ENCODE results near the gene KRT222. TPM values are rescaled to one million over a fixed set of nuclear protein-coding genes. Genes with fewer than 3 reads are reported as not detected.

Gene KRT222
- total RNA-seq, 1 experiment from 2014 or later, result not detected

DNA sequence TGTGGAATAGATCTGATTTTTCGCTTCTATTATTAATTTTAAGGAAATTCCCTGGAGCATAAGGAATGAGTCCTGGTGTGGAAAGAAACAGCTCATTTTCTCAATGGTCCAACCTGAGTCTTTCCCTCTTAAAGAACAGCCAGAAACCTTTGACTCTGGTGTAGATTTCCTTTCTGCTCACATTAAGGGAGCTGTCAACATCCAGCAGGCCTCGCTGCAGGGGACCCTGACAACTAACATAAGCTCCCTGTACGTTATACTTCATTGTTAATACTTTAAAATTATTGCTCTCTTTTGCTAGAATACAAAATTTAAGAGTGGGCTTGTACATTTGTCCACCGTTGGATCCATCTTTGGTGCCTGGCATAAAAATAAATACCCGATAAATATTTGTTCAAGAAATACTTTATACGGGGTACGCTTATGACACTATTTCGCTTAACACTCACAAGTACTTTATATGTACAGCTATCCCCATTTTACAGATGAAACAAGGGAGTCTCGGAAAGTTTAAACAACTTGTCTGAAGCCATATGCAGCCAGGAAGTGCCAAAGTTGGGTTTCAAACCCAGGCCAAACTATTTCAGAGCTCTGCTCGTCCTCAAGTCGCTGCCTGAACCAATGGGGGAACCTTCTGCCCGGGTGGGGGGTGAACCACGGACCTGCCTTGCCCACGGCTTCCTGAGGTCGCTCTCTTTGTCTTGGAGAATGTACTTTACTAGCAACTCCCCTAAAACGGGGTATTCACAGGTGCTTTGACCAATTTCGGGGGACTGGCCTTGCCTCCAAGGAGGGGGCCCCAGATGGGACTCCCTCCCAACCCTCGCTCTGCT, 18.0 kb downstream of the KRT222 start:
- Histone ChIP-seq H3K9me3 (replicated peaks) (no peaks in the 10 kb centered on the region), H3K4me1 (replicated peaks) (peaks cover 12% of the 10 kb centered on the region), H3K27ac (peak overlapping the region; percentile 98), H3K36me3 (peaks cover 49% of the 10 kb centered on the region), H3K4me3 (peak overlapping the region; percentile 80), H3K27me3 (replicated peaks) (no peaks in the 10 kb centered on the region)
- peak; percentile 55 to 87 for DNase-seq (ENCODE audit: low read depth in 1 of 2, low spot score in 2 of 2)

DNA sequence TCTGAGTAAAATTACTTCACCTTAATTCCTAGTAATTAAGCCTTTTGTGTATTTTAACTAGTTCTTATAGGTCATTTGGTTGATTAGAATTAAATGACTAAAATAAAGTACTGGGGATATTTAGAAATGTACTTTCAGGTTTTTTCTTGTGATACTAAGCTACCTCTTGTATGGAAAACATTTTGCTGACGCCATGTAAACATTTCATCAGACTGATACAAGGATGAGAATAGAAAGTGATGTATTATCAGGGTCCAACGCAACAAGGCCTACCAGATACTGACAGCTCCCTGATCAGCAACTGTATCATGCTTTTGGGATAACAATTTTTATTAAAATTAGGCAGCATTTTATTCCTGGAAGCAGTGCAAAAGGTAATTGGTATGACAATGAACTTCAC, 19.0 kb downstream of the KRT222 start:
- no peak overlapping the region for H3K4me3 ChIP-seq
- no peak overlapping the region for H3K27ac ChIP-seq
- peaks cover 12% of the 10 kb centered on the region for H3K4me1 ChIP-seq (replicated peaks)
- no peak for DNase-seq (ENCODE audit: low read depth in 1 of 2, low spot score in 2 of 2)
- H3K27me3 ChIP-seq (replicated peaks), result no peaks in the 10 kb centered on the region
- H3K36me3 ChIP-seq, result peaks cover 60% of the 10 kb centered on the region
- H3K9me3 ChIP-seq (replicated peaks), result no peaks in the 10 kb centered on the region

DNA sequence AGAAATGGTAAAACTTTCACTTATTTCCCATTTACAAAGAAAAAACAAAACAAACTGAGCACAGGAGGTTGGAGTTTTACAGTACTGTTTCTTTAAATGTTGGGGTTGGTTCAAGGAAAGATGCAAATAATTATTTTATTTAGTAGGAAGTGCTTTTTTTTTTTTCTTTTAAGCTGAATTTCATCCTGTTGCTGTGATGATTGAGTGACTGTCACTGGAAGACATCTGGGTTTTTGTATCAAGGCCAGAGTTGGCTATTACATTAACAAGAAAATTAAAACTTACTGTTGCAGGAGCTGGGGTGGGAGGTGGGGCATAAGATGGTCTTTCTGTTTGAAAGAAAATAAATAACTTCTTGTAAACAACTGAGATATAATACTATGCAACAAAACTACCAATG, 19.7 kb downstream of the KRT222 start:
- H3K4me3 ChIP-seq, result no peak overlapping the region
- peaks cover 12% of the 10 kb centered on the region for H3K4me1 ChIP-seq (replicated peaks)
- H3K27me3 ChIP-seq (replicated peaks), result no peaks in the 10 kb centered on the region
- H3K27ac ChIP-seq, result no peak overlapping the region
- no peak for DNase-seq (ENCODE audit: low read depth in 1 of 2, low spot score in 2 of 2)
- H3K36me3 ChIP-seq, result peaks cover 66% of the 10 kb centered on the region
- no peaks in the 10 kb centered on the region for H3K9me3 ChIP-seq (replicated peaks)

DNA sequence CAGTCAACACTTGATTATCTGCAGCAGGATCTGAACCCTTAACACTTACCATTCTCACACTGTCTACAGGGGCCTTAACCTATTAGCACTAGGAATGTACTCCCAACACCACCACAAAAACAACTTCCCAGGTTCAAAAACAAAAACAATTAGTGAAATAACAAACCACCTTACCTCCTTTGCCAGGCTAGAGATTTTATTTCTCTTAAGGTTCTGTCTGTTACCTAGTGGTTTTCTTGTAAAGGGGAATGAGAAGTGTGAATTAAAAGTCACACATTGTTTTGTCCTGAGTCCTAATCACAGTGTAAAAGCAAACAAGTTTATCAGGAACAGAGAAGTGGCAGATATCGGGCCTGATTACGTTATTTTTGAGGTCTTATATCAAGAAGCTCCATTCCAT, 27.0 kb downstream of the KRT222 start:
- no peak overlapping the region for H3K27ac ChIP-seq
- no peak for DNase-seq (ENCODE audit: low read depth in 1 of 2, low spot score in 2 of 2)
- H3K4me1 ChIP-seq (replicated peaks), result no peaks in the 10 kb centered on the region
- peaks cover 93% of the 10 kb centered on the region for H3K36me3 ChIP-seq
- no peaks in the 10 kb centered on the region for H3K9me3 ChIP-seq (replicated peaks)
- no peaks in the 10 kb centered on the region for H3K27me3 ChIP-seq (replicated peaks)
- H3K4me3 ChIP-seq, result no peak overlapping the region

- no peak for DNase-seq (ENCODE audit: low read depth in 1 of 2, low spot score in 2 of 2)
- Histone ChIP-seq H3K36me3 (peaks cover 95% of the 10 kb centered on the region), H3K27ac (no peak overlapping the region), H3K9me3 (replicated peaks) (no peaks in the 10 kb centered on the region), H3K4me3 (no peak overlapping the region), H3K4me1 (replicated peaks) (no peaks in the 10 kb centered on the region), H3K27me3 (replicated peaks) (no peaks in the 10 kb centered on the region)
Observed at GRCh38 chr17:40633871-40634270, 31.1 kb downstream of the KRT222 start.

DNA sequence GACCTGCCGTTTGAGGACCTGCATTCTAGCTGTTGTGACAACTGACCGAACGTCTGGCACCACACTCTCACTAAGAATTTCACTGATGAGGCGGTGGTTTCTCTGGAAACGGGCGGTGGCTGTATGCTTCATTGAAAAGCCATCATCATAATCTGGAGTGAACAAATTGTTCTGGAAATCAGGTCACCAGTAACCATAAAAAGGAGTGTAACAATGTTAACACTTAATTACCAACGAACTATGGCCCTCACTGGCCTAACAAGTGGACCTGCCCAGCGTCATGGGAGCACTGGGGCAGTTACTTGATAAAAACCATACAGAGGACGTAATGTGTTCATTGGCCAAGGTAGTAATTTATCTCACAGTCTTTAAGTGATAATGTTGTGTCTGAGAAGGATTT, 32.8 kb downstream of the KRT222 start:
- Histone ChIP-seq H3K36me3 (peaks cover 97% of the 10 kb centered on the region), H3K4me3 (no peak overlapping the region), H3K9me3 (replicated peaks) (no peaks in the 10 kb centered on the region), H3K27ac (no peak overlapping the region), H3K27me3 (replicated peaks) (no peaks in the 10 kb centered on the region), H3K4me1 (replicated peaks) (no peaks in the 10 kb centered on the region)
- no peak for DNase-seq (ENCODE audit: low read depth in 1 of 2, low spot score in 2 of 2)

GRCh38 chr17:40629842-40630241, 35.1 kb downstream of the KRT222 start:
- Histone ChIP-seq H3K27me3 (replicated peaks) (no peaks in the 10 kb centered on the region), H3K27ac (no peak overlapping the region), H3K4me3 (no peak overlapping the region), H3K36me3 (peaks cover 80% of the 10 kb centered on the region), H3K9me3 (replicated peaks) (no peaks in the 10 kb centered on the region), H3K4me1 (replicated peaks) (no peaks in the 10 kb centered on the region)
- DNase-seq (ENCODE audit: low read depth in 1 of 2, low spot score in 2 of 2), result no peak

GRCh38 chr17:40625311-40625710, 39.7 kb downstream of the KRT222 start:
- peaks cover 3% of the 10 kb centered on the region; the same call in 1 of the 2 replicates for H3K27me3 ChIP-seq (replicated peaks)
- H3K36me3 ChIP-seq, result peaks cover 34% of the 10 kb centered on the region
- H3K9me3 ChIP-seq (replicated peaks), result no peaks in the 10 kb centered on the region
- no peak overlapping the region for H3K4me3 ChIP-seq
- no peak for DNase-seq (ENCODE audit: low read depth in 1 of 2, low spot score in 2 of 2)
- no peak overlapping the region for H3K27ac ChIP-seq
- H3K4me1 ChIP-seq (replicated peaks), result no peaks in the 10 kb centered on the region; the same call in 1 of the 2 replicates

DNA sequence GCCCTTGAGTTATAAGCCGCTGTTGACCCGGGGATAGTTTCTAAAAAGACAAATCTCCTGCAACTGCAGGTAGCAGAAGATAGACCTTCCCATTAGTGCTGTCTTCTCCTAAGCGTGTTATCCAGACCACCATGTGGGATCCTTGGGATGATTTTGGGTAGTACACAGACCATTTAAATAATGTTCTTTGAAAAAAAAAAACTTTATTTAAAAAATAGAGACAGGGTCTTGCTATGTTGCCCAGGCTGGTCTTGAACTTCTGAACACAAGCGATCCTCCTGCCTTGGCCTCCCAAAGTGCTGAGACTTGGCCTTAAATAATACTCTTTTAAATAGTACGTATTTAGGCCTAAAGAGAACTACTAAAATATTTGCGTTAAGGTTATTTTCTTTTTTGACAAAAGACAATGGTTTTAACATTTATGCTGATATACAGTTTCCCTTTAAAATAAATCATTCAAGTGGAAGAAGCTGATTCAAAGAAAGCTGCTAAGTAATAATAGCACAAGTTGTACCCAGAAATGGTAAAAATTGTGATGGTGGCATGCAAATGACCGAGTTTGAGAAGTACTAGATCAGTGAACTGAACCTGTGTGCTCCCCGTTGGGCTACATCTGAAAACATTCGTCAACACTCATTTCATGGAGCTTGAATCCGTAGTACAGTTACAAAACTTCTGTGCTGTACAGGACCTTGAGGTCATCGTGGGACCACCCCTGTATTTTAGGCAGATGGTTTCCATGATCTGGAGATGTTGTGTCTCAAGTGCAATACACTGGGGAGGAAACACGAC, 41.4 kb downstream of the KRT222 start:
- Histone ChIP-seq H3K9me3 (replicated peaks) (no peaks in the 10 kb centered on the region), H3K27ac (no peak overlapping the region), H3K36me3 (peaks cover 18% of the 10 kb centered on the region), H3K4me1 (replicated peaks) (no peaks in the 10 kb centered on the region; the same call in 1 of the 2 replicates), H3K27me3 (replicated peaks) (peaks cover 6% of the 10 kb centered on the region; the same call in 1 of the 2 replicates), H3K4me3 (no peak overlapping the region)
- no peak for DNase-seq (ENCODE audit: low read depth in 1 of 2, low spot score in 2 of 2)

DNA sequence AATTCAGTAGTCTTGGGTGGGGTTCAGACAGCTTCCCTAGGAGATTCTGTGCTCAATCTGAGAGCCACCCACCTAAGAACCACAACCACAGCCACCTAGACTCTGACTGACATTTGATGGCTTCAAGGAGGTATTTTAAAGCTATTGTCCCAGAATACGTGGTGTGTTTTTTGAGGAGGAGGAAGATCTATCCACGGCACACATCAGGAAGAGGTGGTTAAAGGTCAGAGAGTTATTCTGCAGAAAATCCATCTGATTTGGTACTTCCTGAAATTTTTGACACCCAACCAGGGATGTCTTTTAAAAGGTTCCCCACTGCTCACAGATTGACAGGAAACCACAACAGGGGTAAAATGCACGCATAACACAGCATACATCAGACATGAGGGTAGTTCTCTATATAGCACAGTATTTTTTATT, 42.5 kb downstream of the KRT222 start:
- peaks cover 6% of the 10 kb centered on the region; the same call in 1 of the 2 replicates for H3K27me3 ChIP-seq (replicated peaks)
- no peak overlapping the region for H3K27ac ChIP-seq
- H3K4me1 ChIP-seq (replicated peaks), result no peaks in the 10 kb centered on the region; the same call in 1 of the 2 replicates
- H3K4me3 ChIP-seq, result no peak overlapping the region
- H3K9me3 ChIP-seq (replicated peaks), result no peaks in the 10 kb centered on the region
- H3K36me3 ChIP-seq, result peaks cover 7% of the 10 kb centered on the region
- DNase-seq (ENCODE audit: low read depth in 1 of 2, low spot score in 2 of 2), result no peak

DNA sequence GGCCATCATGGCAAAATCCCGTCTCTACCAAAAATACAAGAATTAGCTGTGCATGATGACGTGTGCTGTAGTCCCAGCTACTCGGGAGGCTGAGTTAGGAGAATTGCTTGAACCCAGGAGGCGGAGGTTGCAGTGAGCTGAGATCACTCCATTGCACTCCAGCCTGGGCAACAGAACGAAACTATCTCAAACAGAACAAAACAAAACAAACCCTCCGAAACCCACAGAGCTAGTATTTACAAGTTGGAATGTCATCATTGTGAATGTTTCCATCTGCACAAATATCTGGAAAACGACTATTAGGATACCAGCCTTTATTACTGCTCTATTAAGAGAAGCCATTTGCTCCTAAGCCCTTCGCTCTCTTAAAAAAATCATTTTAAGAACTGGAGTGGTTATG, 43.4 kb downstream of the KRT222 start:
- Histone ChIP-seq H3K4me3 (no peak overlapping the region), H3K27me3 (replicated peaks) (peaks cover 6% of the 10 kb centered on the region; the same call in 1 of the 2 replicates), H3K27ac (no peak overlapping the region), H3K4me1 (replicated peaks) (no peaks in the 10 kb centered on the region; the same call in 1 of the 2 replicates), H3K9me3 (replicated peaks) (no peaks in the 10 kb centered on the region), H3K36me3 (no peaks in the 10 kb centered on the region)
- no peak for DNase-seq (ENCODE audit: low read depth in 1 of 2, low spot score in 2 of 2)

DNA sequence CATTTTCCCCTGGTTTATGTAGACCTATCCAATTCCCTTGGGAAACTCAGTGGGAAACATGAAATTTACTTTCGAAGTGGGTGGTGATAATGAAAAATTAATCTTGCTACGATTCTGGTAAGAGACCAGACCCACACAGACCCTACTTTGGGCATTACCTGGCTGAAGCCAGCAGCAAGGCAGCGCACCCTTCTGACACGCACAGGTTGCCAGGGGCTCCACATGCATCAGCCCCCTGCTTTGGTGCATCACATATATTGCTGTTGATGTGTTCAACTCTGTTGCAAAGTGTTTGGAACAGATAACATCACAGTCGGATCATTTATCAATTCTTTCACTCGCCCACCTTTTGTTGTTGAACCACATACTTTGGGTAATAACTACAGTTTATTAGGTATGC, 44.0 kb downstream of the KRT222 start:
- H3K27me3 ChIP-seq (replicated peaks), result peaks cover 6% of the 10 kb centered on the region; the same call in 1 of the 2 replicates
- no peaks in the 10 kb centered on the region for H3K36me3 ChIP-seq
- H3K4me1 ChIP-seq (replicated peaks), result no peaks in the 10 kb centered on the region; the same call in 1 of the 2 replicates
- DNase-seq (ENCODE audit: low read depth in 1 of 2, low spot score in 2 of 2), result no peak
- H3K9me3 ChIP-seq (replicated peaks), result no peaks in the 10 kb centered on the region
- no peak overlapping the region for H3K27ac ChIP-seq
- H3K4me3 ChIP-seq, result no peak overlapping the region

DNA sequence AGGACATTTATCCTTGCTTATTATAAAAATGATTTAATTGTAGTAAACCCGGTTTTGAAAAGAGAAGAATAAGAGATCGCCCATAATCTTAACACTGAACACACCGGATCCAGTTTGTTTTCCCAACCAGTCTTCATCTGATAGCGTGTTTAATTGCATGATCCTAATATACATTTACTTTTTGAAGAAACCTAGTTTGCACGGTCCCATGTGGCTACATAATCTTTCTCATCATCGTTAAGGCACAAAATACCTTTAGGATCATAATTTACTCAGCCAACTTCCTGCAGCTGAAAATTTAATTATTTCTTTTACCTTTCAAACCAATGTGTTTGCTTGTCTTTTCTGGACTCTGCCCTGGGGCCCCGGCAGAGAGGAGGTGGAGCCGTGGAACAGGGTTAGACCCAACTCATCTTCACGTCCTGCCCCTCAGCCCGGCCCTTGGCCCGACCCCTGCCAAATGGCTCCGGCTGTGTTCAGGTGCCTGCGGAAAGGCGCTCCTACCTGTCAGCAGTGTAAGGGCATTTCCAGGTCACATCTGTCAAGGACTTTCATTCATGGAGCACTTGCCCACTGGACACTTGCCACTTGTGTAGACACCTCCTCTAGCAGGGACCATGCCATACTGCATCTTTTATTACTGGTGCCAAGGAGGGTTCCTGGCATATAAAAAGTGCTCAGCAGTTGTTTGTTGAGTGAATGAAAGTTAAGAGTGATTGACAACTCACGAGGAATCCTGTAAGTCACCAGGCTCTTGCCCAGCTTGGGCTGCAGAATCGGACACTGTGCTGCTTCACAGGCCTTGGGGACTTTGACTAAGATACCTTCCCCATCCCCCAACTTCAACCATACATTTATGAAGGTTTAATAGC, 46.0 kb downstream of the KRT222 start:
- Histone ChIP-seq H3K36me3 (no peaks in the 10 kb centered on the region), H3K27ac (no peak overlapping the region), H3K27me3 (replicated peaks) (peaks cover 6% of the 10 kb centered on the region; the same call in 1 of the 2 replicates), H3K9me3 (replicated peaks) (no peaks in the 10 kb centered on the region), H3K4me1 (replicated peaks) (no peaks in the 10 kb centered on the region; the same call in 1 of the 2 replicates), H3K4me3 (no peak overlapping the region)
- no peak for DNase-seq (ENCODE audit: low read depth in 1 of 2, low spot score in 2 of 2)
